Ovary (tissue), 9 donors: ENCODE results near the gene TDRD9. TPM values are rescaled to one million over a fixed set of nuclear protein-coding genes. Genes with fewer than 3 reads are reported as not detected.

Experiments
- DNase-seq, 5 donors: peaks; one replicate each; pipeline ENCODE4 v3.0.0-alpha.2; 2019 to 2020
- H3K27ac ChIP-seq, 2 donors: fragments of 200-600 bp; one replicate each; pipeline versions ENCODE4 v1.5.1 to v1.8.0; 2019 to 2022
- H3K27me3 ChIP-seq: fragments of 200-600 bp; one replicate; pipeline ENCODE4 v1.8.0; 2022
- H3K36me3 ChIP-seq: fragments of 200-600 bp; sonication (generic); one replicate; pipeline ENCODE4 v1.5.1; 2019
- H3K4me1 ChIP-seq: one replicate; pipeline ENCODE4 v1.8.1; 2013; ENCODE audit warnings: mild to moderate bottlenecking, moderate library complexity; ENCODE audit not compliant: insufficient read depth
- H3K4me3 ChIP-seq: fragments of 200-600 bp; sonication (generic); one replicate; pipeline ENCODE4 v1.5.1; 2017
- H3K9me3 ChIP-seq, 2 donors: fragments of 200-600 bp in 1 of 2; sonication (generic) in 1 of 2; one replicate each; pipeline versions ENCODE4 v1.5.1 to v1.8.1; 2013 to 2019; ENCODE audit warnings: mild to moderate bottlenecking in 1 of 2, moderate library complexity in 1 of 2
- CTCF ChIP-seq, 3 donors: fragments of 450-650 bp in 2 of 3; fragments of 200-600 bp in 1 of 3; IDR thresholded peaks; one replicate each; pipeline versions ENCODE4 v1.5.1 to v1.8.0; 2016 to 2022; ENCODE audit warnings: antibody characterized with exemption in 3 of 3, mild to moderate bottlenecking in 1 of 3
- EP300 ChIP-seq: sonication (generic); formaldehyde crosslinking; IDR thresholded peaks from one replicate; pipeline ENCODE4 v1.6.1; 2017; ENCODE audit warnings: antibody characterized with exemption
- POLR2A ChIP-seq: fragments of 450-650 bp; IDR thresholded peaks from one replicate; pipeline ENCODE4 v1.6.1; 2017; ENCODE audit warnings: antibody characterized with exemption, mild to moderate bottlenecking, moderate library complexity
- WGBS, 3 donors: extraction: QIAGEN DNeasy Blood & Tissue Kit in 1 of 3; methylation state at CpG; one replicate each; pipeline versions ENCODE4 v1.1.5 to v1.1.7; 2013 to 2017; 5-methylcytosine and 5-hydroxymethylcytosine counted together
- intact Hi-C, 4 donors: fragments of 100-400 bp; cut with DNase I; formaldehyde crosslinking; loops; one replicate each; pipeline versions ENCODE4 v1.11.0 to v1.15.1; 2022 to 2023
- polyA plus RNA-seq, 2 donors: library from polyadenylated mRNA; stranded (reverse); fragments of 200-250 nt in 1 of 2; fragments of 350-450 nt in 1 of 2; fragmentation: Illumina TruSeq in 1 of 2; extraction: RNeasy Lipid Tissue Mini Kit (QIAGEN cat#74804) in 1 of 2; gene quantifications; one replicate each; pipeline ENCODE4 v1.2.3, GENCODE V29; 2013 to 2014
- total RNA-seq, 7 donors: library from RNA; depleted of rRNA in 2 of 7; stranded (reverse); fragments of >200 nt in 2 of 7; fragmentation: NEBNext Ultra II Directional in 3 of 7; extraction: Animal tissue kit (Norgen Biotek cat#: 25700) in 3 of 7; gene quantifications; one replicate each; pipeline versions ENCODE4 v1.1.0 to v1.2.4, GENCODE V29; 2016 to 2023
- donor health status: DM: no; HTN: no; CAD: no; lungs with moderate emphysema.
- donor health status: DM: no; HTN: no; CAD: no.
- donor health status: Bipolar disorder and iron deficiency.
- donor health status: DM: yes; HTN: yes; CAD: no.
- donor health status: DM: no; HTN: no; CAD: no.
- donor health status: DM: yes; HTN: yes; CAD: no.

TDRD9 gene
- total and polyA plus RNA-seq, 9 donors: 0.23 to 5.1 (median 0.83) TPM

- Histone ChIP-seq H3K36me3 (no peaks in the 10 kb centered on the region), H3K9me3 (no peaks in the 10 kb centered on the region), H3K4me3 (no peak overlapping the region), H3K27me3 (no peaks in the 10 kb centered on the region), H3K27ac (no peak overlapping the region), H3K4me1 (peaks cover 8% of the 10 kb centered on the region)
- TF ChIP-seq EP300 (no peak), POLR2A (no peak), CTCF (IDR thresholded peaks at IDR 0.05) (no peak)
- intact Hi-C loops: no loop called here
- peak in 1 of 5 donors; percentile 16 for DNase-seq
- 73 to 75% (median 74%) methylated on average over 19 to 20 of the region's 20 CpGs for WGBS, 3 donors
Measured at GRCh38 chr14:104094056-104094708, 165.9 kb downstream of the TDRD9 start.

GRCh38 chr14:104094709-104095425 is 166.6 kb downstream of the TDRD9 start:
- H3K27ac ChIP-seq: no peak overlapping the region
- H3K4me1 ChIP-seq: peaks cover 8% of the 10 kb centered on the region
- no peak overlapping the region for H3K4me3 ChIP-seq
- no peaks in the 10 kb centered on the region for H3K9me3 ChIP-seq
- intact Hi-C loops: no loop called here
- no peaks in the 10 kb centered on the region for H3K27me3 ChIP-seq
- no peak for TF ChIP-seq POLR2A
- TF ChIP-seq CTCF (IDR thresholded peaks at IDR 0.05): peak; percentile 56 to 79 (median 78)
- TF ChIP-seq EP300: no peak
- no peaks in the 10 kb centered on the region for H3K36me3 ChIP-seq
- DNase-seq: peak in 4 of 5 donors; percentile 66 to 80 (median 74)
- WGBS, 3 donors: 46 to 56% (median 56%) methylated on average over 30 to 35 of the region's 35 CpGs

GRCh38 chr14:104095426-104096310 is 167.4 kb downstream of the TDRD9 start:
- H3K27ac ChIP-seq: no peak overlapping the region
- H3K4me3 ChIP-seq: no peak overlapping the region
- peak in 1 of 5 donors; percentile 20 for DNase-seq
- H3K36me3 ChIP-seq: no peaks in the 10 kb centered on the region
- intact Hi-C loops: no loop called here
- WGBS, 3 donors: 91 to 93% (median 91%) methylated on average over 23 to 31 of the region's 31 CpGs
- TF ChIP-seq EP300: no peak
- no peak for TF ChIP-seq CTCF (IDR thresholded peaks at IDR 0.05)
- TF ChIP-seq POLR2A: no peak
- H3K27me3 ChIP-seq: no peaks in the 10 kb centered on the region
- peaks cover 8% of the 10 kb centered on the region for H3K4me1 ChIP-seq
- H3K9me3 ChIP-seq: no peaks in the 10 kb centered on the region

GRCh38 chr14:104096318-104096717 is 168.1 kb downstream of the TDRD9 start:
- no peak for TF ChIP-seq POLR2A
- TF ChIP-seq EP300: no peak
- TF ChIP-seq CTCF (IDR thresholded peaks at IDR 0.05): no peak
- H3K4me3 ChIP-seq: no peak overlapping the region
- WGBS, 3 donors: 72 to 84% (median 74%) methylated on average over 11 to 14 of the region's 14 CpGs
- no peak overlapping the region for H3K27ac ChIP-seq
- no peaks in the 10 kb centered on the region for H3K27me3 ChIP-seq
- DNase-seq: peak in 1 of 5 donors; percentile 15
- intact Hi-C loops: no loop called here
- H3K4me1 ChIP-seq: peaks cover 5% of the 10 kb centered on the region
- H3K36me3 ChIP-seq: no peaks in the 10 kb centered on the region
- H3K9me3 ChIP-seq: no peaks in the 10 kb centered on the region
